ENCODE results near the gene ATL2. TPM values are rescaled to one million over a fixed set of nuclear protein-coding genes. Genes with fewer than 3 reads are reported as not detected.

The ATL2 gene
- total and polyA plus RNA-seq, 2 of the 8 experiments (the other 6 are each of a cell fraction or from before 2014, with no cell fraction given), result 38.8 to 84.6 TPM

- H2AFZ ChIP-seq (ENCODE audit: low read length), result no peak overlapping the region
- no peak overlapping the region for H3K27ac ChIP-seq (ENCODE audit: low read depth, low read length)
- peaks cover 0 to 4% (median 0%) of the 10 kb centered on the region in 4 experiments; a peak in 2 of 7 replicates for H3K4me1 ChIP-seq (replicated peaks in 1 of 4; ENCODE audit: control insufficient read depth in 3 of 4, insufficient read depth in 4 of 4, low read length in 3 of 4)
- no peak for FAIRE-seq
- no peak overlapping the region for H2AK5ac ChIP-seq (ENCODE audit: low read depth, low read length)
- H3K27me3 ChIP-seq (replicated peaks in 1 of 4; ENCODE audit: control insufficient read depth in 3 of 4, extremely low read depth in 1 of 4, insufficient read depth in 3 of 4, low read length in 3 of 4), result no peaks in the 10 kb centered on the region
- no peaks in the 10 kb centered on the region for H3K23me2 ChIP-seq (ENCODE audit: low read depth, low read length)
- TF ChIP-seq ATF3 (IDR thresholded peaks at IDR 0.05; ENCODE audit: insufficient read depth, low read depth, low read length), result no peak
- H3K4me2 ChIP-seq (ENCODE audit: insufficient read depth in 1 of 2, low read depth in 2 of 2, low read length in 2 of 2), result no peak overlapping the region
- H2BK12ac ChIP-seq (ENCODE audit: low read depth, low read length), result no peak overlapping the region
- ChIA-PET POLR2A (ENCODE audit: partially characterized antibody) (no interaction called here), CTCF (ENCODE audit: partially characterized antibody) (interaction anchor here (0.6 to 1.5 kb wide), 3 partner anchors 15 to 349 kb away, joined by 3 to 7 read pairs (median 6); no protein-coding TSS in a partner anchor)
- H4K8ac ChIP-seq (ENCODE audit: extremely low read depth, insufficient read depth, low read length), result no peak overlapping the region
- H3K9me3 ChIP-seq (ENCODE audit: insufficient read depth in 2 of 2, low read depth in 1 of 2, low read length in 1 of 2), result no peaks in the 10 kb centered on the region
- H3K79me2 ChIP-seq (ENCODE audit: control insufficient read depth in 1 of 2, insufficient read depth in 2 of 2, low read length in 2 of 2), result peaks cover 22 to 57% of the 10 kb centered on the region in 2 experiments
- no peak overlapping the region for H3K23ac ChIP-seq (ENCODE audit: insufficient read length)
- no peak overlapping the region for H3K14ac ChIP-seq (ENCODE audit: insufficient read length)
- no peak overlapping the region for H3K4ac ChIP-seq (replicated peaks; ENCODE audit: insufficient read length, low read depth, low read length)
- no peak overlapping the region for H4K5ac ChIP-seq (ENCODE audit: insufficient read length, low read depth, low read length)
- peaks cover 4 to 36% (median 16%) of the 10 kb centered on the region in 4 experiments; a peak in 7 of 8 replicates for H3K36me3 ChIP-seq (ENCODE audit: control insufficient read depth in 2 of 4, insufficient read depth in 4 of 4, low read length in 3 of 4)
- no peak overlapping the region for H2BK120ac ChIP-seq (replicated peaks; ENCODE audit: low read depth, low read length)
- H3K56ac ChIP-seq (replicated peaks; ENCODE audit: insufficient read length, low read depth, low read length), result no peak overlapping the region
- no peak overlapping the region for H2BK15ac ChIP-seq (ENCODE audit: low read length)
- DNase-seq (ENCODE audit: low read depth in 1 of 2, low spot score in 2 of 2), result no peak
- WGBS, 2 experiments (ENCODE audit: extremely low coverage in 1 of 2, insufficient coverage in 1 of 2, insufficient read length in 1 of 2, insufficient replicate concordance in 2 of 2, low coverage in 1 of 2, low lambda C conversion rate in 2 of 2, missing lambda C conversion rate in 1 of 2), result 78% methylated on average over 3 of the region's 3 CpGs; no CpG with 5 or more reads in 1 of the 2 experiments
- no peak overlapping the region for H3K18ac ChIP-seq (ENCODE audit: extremely low read depth, low read length)
- no peak overlapping the region for H3K4me3 ChIP-seq (ENCODE audit: extremely low read depth in 1 of 4, insufficient read depth in 2 of 4, low read depth in 3 of 4, low read length in 4 of 4)
- peaks cover 7 to 15% of the 10 kb centered on the region in 2 experiments for H4K20me1 ChIP-seq (replicated peaks in 1 of 2; ENCODE audit: control insufficient read depth in 1 of 2, insufficient read depth in 2 of 2, low read length in 2 of 2)
- H4K91ac ChIP-seq (replicated peaks; ENCODE audit: insufficient read length, low read length), result no peak overlapping the region
- H3K79me1 ChIP-seq (ENCODE audit: low read depth, low read length), result peaks cover 4% of the 10 kb centered on the region
- no peak overlapping the region for H3K9ac ChIP-seq (replicated peaks in 1 of 4; ENCODE audit: extremely low read depth in 1 of 4, low read depth in 3 of 4, low read length in 3 of 4)
- no peak overlapping the region for H2BK5ac ChIP-seq (ENCODE audit: low read depth, low read length)
- no peak overlapping the region for H2BK20ac ChIP-seq (ENCODE audit: low read length)
These were observed 33.9 kb downstream of the ATL2 start for GRCh38 chr2:38343212-38343611.

All from H1 (cell line).